NCI-H1694 treated with DMSO at 0.1 percent for 48 hours (cell line): ENCODE results near the gene GLIS1.
"Not testable (repeated sequence)": the region's sequence is repeated elsewhere in the genome, so short reads cannot be mapped to it uniquely, and the experiment has no call there.

Source experiments
- DNase-seq: peaks from one replicate; lab custom pipeline; 2025; lab: John Stamatoyannopoulos, UW

The GLIS1 gene

DNA sequence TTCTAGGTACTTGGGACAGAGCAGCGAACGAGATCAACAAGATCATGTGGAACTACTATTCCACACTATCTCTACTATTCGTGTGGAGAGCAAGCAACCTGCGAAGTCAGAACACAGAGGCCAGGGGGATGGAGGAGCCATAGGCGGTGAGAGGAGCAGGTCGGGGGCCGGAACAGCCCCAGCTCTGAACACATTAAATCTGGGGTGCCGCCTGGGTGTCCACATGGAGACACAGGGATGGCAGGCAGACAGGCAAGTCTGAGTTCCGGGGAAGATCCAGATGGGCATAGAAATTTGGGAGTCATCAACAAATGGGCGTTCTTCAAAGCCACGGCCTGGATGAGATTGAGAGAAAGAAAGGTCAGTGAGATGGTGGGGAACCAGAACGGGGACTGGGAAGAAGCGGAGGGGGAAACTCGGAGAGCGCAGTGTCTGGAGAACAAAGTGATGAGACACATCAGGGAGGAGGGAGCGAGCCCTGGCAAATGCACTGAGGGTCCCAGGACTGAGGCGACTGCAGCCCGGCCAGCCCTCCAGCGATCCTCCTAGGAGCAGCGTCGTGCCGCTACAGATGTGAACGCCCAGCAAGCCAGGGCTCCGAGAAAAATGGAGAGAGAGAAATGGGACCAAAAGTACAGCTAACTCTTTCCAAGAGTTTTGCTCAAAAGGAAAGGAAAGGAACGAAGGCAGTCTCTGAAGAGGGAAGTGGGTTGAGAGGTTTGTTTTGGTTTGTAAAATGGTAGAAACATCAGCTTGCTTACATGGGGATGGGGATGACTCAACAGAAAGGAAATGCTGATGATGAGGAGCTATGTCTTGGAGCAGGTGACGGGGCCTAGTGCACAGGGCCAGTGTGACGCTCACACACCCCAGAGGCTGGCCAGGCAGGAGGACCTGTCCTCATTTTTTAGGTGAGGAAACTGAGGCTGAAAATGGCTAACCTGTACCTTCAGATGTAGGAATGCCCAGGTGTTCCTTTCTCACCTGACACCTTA lies 84.5 kb downstream of the GLIS1 start:
- DNase-seq: no peak

DNA sequence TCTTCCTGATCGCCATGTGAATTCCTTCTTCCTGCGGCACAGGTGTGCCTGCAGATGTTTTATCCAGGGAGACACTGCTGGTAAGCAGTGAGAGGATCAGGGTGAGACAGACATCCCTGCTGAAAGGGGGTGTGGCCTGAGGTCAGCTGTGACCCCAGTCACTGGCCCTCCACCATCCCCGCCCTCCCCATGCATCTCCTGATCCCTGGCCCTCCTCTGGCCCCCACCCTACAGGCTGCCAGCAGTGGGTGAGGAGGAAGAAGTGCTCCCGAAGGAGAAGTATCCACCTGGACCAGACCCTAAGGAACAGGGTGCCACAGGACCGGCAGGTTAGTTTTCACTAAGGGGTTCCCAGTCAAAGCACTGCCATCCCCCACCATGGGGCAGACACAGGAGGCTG lies 85.3 kb downstream of the GLIS1 start:
- DNase-seq: no peak

DNA sequence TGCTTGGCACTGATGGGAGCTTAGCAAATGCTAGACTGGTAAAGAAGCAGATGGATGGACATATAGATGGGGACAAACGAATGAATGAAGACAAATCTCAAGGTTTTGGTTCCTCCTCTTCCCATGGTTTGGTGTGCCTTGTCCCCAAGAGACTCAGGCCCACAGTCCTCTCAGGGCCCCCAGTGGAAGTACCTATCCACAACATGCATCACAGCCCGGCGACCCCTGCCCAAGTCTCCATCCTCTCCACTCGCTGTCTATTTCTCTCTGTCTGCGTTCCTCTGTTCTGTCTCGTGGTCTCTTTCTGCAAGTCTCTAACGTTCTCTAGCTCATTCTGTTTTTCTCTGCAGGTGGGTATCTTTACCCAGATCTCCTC lies 85.8 kb downstream of the GLIS1 start:
- no peak for DNase-seq

DNA sequence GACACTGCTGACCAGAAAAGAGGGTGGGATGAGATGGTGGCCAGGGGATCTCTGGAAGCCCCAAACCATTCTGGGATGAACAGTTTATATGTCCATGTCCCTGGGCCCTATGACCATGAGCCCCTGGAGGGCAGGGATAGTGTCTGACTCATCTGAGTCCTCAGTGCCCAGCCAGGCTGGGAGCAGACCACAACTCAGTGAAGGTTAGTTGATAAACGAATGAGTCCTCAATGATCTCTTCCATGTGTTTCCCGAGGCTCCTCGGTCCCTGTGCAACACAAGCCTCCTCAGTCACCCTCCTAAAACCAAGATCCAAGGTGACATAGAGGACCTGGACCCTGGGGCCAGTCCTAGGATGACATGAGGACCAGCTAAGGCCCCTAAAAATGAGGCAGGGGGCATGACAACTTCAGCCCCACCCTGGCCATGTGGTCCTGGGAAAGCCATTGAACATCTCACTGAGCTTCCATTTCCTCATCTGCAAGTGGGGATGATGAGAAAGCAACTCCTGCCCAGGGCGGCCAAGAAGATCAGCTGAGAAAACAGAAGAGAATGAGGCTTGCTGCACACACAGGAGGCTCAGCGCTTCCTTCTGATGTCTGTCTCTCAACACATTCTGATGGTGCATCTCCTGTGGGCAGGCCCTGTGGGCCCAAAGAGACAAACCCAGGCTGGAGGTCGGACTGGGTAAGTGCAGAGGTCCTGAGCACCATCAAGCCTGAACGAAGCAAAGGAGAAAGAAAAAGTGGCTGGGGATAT lies 86.3 kb downstream of the GLIS1 start:
- DNase-seq: no peak

DNA sequence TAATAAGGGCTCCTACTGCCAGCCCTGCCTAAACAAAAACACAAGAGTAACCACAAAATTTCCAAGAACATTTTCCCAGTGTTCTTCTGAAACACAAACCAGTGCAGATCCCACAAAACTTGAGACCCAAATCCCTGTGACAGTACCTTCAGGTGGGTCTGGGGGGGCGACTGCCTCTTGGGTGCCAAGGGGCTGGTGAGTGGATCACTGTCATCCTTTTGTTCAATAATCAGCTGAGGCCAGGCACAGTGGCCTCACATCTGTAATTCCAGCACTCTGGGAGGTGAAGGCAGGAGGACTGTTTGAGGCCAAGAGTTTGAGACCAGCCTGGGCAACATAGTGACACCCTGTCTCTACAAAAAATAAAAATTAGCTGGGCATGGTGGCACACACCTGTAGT lies 87.6 kb downstream of the GLIS1 start:
- DNase-seq: no peak

DNA sequence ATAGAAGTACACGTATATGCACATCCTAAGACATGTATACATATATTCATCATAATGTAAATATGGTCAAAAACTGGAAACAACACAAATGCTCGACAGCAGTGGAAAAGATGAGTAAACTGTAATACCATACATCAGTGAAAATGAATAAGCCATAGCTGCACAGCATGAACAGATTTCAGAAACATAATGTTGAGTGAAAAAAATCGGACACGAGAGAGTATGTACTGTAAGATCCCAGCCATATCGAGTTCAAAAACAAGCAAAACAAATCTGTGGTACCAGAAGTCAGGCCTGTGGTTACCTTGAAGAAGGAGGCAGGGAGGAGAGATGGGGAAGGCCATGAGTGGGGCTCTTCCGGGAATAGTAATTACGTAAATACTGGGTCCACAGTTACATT lies 90.4 kb downstream of the GLIS1 start:
- no peak for DNase-seq

DNA sequence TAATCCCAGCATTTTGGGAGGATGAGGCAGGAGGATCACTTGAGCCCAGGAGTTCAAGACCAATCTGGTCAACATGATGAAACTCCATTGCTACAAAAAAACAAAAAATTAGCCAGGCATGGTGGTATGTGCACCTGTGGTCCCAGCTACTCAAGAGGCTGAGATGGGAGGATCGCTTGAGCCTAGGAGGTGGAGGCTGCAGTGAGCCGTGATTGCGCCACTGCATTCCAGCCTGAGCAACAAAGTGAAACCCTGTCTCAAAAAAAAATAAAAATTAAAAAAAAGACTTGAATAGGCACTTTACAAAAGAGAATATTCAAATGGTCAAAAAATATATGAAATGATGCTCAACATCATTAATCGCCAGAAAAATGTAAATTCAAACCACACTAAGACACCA lies 91.0 kb downstream of the GLIS1 start:
- not testable (repeated sequence) for DNase-seq

DNA sequence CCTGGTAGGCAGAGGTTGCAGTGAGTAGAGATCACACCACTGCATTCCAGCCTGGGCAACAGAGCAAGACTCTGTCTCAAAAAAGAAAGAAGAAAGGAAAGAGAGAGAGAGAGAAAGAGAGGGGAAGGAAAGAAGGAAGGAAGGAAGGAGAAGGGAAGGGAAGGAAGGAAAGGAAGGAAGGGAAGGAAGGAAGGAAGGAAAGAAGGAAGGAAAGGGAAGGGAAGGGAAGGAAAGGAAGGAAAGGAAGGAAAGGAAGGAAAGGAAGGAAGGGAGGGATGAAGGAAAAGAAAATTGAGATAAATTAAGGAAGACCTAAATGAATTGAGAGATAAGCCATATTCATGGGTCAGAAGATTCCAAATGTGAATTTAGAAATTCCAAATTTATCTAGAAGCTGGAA lies 92.2 kb downstream of the GLIS1 start:
- DNase-seq: no peak

DNA sequence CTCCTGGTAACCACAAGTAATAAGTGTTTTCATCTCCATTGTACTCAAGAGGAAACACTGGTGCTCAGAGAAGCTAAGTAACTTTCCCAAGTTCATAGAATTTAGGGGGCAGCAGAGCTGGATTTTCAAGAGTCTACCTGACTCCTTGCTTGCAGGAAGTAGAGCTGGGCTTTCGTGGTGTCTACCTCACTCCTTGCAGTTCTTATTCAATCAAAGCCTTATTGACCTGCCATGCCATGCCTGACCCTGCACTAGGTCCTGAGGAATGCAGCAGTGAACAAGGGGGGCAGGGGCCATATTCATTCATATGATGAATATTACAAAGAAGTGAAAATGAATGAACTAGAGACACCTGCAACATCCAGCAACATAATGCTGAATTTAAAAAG lies 93.3 kb downstream of the GLIS1 start:
- DNase-seq: no peak

DNA sequence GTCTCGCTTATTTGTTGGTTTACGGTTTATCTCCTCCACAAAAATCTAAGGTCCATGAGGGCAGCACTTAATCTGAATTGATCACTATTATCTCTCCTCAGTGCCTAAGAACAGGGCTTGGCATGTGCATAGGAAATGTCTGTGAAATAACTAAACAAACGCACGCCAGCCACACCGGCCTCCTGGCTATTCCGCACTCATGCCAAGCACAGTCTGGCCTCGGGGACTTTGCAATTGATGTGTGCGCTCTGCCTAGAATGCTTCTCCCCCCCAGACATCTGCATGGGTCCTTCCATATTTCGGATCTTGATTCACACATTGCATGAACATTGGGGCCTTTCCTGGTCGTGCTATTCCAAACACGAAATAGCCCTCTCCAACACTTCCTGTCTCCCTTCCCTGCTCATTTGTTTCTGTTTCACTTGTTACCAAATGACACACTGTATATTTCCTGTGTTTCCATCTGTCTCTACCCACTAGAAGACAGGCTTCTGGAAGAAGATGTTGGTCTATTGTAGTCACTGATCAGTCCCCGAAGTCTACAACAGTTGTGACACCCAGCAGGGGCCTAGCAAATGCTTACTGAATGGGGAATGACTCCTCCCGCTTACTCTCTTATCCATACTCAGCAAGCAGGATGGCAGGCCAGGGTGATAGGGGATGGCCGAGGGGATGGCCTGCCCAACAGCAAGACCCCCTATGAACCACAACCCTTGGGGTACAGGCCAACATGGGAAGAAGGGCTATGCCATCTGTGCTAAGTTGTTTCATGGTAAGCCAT lies 93.9 kb downstream of the GLIS1 start:
- no peak for DNase-seq

DNA sequence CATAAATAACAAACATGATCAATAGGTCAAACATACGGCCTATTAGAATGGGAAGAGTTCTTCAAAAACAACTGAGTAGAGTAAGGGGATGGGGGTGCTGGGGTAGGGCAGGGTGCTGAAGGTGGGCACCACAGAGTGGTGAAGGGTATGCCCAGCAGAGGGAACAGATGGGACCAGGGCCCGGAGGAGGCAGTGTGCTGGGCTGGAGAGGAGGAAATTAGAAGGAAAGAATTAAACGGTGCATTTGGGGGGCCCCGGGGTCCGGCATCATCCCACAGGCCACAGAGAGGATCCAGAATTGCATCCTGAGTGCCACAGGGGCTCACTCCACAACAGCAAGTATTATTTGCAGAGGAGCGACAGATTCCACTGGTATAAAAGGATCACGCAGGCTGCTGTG lies 94.5 kb downstream of the GLIS1 start:
- DNase-seq: no peak

DNA sequence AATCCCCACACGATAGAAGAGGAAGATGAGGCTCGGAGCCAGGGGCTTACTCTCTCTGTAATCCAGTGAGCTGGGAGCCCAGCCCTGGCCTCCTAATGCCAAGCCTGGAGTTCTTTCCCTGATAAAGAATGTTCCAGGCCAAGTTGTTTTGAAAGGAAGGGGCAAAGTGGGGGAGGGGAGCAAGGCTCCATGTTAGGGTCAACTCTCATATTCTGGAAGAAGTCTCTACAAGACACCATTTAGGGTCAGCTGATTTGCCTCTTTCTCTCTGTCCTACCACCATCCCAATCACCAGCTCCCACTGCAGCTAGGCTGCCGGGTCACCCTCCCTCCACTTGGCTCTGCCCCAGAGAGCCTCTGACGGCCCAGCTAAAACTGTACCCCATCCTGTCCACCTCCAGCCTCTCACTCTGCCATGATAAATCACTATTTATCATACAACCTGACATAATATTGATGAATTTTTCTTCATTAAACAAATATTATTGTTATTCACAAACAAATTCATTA lies 95.0 kb downstream of the GLIS1 start:
- no peak for DNase-seq

DNA sequence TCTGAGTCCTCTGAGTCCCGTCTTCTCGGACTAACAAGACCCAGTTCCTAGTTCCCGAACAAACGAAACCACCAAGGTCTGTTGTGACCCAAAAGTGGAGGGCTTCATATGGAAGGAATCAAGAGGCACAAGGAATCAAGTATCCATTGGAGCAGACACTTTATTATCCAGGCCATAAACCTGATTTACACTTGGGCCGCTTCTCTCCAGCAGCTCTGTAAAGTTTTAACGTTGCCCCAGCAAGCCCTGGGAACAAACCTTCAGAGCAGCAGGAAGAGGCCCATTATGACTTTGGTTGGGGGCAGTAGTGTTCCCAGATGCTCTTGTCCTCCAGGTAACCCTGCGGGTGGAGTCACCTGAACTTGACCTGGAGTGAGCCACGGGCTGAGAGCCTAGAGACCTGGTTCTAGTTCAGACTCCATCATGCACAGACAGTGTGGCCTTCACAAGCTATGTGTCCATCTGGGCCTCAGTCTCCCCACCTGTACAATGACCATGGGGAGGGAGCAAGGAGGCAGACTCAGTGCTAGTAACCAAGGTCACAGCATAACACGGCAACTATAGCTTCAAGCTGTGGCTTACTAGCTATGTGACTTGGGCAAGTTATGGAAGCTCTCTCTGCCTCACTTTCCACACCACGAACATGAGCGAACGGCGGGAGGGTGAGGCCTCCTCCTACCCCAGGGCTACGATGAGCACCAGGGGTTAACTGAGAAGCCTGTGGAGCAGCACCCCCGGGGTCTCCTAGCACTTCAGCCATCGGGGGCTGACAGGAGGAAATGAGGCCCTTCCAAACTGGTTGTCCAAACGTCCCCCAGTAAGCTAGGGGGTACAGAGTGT lies 95.7 kb downstream of the GLIS1 start:
- DNase-seq: no peak

DNA sequence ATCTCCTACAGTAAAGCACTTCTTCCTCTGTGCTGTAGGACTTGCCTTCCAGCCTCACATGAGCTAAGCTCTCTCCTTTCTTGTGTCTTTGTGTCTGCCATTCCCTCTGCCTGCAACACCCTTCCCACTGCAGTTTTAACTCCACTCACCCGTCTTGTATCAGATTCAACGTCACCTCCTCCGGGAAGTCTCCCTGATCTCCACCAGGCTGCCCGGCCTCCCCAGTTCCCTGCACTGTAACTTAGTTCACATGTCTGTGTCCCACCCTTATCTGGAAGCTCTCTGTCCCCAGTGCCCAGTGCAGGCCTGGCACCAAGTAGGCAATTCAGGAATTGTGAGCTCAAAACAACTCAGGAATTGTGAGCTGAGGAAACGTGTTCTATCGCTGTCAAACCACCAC lies 96.4 kb downstream of the GLIS1 start:
- DNase-seq: no peak

DNA sequence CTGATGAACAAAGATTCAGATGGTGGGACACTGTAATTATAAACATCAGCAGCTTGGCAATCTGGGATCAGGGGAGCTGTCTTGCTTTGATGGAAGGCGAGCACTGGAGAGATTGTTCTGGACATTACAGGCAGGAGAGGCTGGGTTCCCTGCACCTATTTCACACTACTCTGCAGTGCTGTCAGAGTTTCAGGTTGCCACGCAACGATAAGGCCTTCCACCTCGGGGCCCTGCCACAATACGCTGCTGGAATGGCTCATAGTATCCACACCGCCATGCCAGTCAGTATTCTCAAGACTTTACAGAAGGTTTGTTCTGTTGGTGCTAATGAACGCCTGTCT lies 96.8 kb downstream of the GLIS1 start:
- no peak for DNase-seq

DNA sequence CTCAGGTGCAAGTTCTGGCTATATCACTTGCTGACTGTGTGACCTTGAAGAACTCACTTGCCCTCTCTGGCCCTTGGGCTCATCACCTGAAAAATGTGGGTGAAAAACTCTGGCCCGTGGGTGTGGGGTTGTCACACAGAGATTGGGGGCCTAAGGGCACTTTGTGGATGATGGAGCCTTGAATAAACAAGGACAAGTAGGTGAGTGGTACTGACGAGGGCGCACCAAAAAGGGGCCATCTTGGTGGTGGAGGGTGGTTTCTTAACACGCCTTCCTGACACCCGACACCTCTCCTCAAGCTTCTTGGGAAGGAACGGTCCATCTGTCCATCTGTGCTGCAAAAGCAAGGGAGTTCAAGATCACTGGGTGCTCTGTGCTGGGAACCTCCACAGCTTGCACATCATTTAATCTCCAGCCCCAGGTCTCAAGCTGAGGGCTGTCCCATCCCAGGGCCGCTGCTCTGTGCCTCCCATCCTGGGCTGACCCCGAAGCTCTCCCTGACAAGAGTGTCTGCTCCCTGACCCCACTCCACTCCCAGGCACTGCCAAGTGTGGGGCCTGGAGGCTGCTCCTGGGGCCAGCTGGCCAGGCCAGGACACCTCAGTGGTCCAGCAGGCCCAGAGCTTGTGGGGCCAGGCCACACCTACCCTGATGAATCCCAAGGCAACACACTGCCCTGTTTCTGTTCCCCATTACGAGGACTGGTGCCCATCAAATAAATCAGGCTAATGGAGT lies 97.3 kb downstream of the GLIS1 start:
- DNase-seq: no peak

DNA sequence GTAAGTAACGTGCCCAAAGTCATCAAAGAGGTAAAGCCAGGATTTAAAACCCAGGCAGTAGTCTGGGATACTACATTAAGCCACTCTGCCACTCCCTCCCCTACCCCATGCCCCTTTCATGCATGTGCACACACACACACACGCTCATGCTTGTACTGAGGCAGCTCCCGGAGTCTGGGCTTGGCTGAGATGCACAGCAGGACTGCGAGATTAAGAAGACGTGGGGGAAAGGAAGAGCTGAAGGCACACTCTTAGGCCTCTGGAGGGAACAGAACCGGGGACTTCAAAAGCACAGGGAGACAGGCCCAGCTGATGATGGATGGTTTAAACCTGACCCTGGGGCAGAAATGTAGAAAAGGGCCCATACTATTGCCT lies 98.3 kb downstream of the GLIS1 start:
- DNase-seq: no peak

DNA sequence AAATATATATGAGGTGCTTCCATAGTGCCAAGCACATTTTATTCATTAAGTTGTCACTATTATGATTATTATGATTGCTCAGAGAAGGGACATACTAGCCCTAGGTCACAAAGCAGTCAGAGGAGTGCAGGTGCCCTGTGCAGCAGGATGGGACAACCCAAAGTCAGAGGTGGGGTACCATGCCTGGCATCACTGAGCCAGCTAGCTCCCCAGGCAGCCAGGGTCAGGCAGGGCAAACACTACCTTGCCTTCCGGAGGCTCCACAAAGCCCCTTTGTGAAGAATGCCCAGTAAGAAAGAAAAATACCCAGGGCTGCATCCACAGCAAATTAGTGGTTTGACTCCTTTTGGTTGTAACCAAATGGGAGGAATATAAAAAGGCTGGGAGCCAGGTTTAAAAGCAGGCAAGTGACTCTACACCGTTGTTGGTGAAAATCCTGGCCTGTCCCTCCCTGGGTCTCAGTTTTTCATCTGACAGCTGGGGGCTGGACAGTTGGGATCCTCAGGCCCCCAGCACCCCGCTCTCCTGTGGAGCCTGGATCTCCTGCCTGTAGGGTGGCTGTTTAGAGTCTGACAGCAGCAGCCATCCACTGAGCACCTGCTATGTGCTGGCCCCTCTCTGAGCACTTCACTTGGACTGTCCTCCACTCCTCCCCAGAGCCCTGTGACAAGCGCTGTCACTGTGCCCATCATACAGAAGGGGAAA lies 98.8 kb downstream of the GLIS1 start:
- no peak for DNase-seq

DNA sequence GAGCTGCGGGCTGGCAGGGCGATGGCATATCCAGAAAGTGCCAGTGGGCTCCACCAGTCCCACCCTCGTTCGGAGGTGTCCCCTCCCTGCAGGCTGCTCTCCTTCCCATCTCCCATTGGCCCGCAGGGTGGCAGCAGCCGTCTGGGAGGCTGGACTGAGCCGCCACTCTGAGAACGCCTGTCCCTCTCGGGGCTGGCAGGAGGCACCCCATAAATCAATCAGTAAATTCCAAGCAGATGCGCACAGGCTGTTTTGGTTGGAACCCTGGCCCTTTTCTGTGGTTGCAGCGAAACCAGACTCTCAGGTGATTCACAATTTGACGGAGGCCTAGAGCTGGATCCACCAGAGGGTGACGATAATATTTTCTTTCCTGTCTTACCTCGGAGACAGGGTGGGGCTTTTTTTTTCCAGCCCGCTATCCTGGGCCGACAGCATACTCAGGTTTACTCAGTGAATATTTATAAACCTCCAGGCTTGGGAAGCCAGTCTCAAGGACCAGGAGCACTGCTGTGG lies 99.7 kb downstream of the GLIS1 start:
- peak; percentile 87 for DNase-seq
